Mesenchymal stem cell (in vitro differentiated cells and primary cell): ENCODE measurements around the gene DTWD2.

Experiments used
- DNase-seq: peaks from one replicate; pipeline ENCODE4 v3.0.0-alpha.2; 2013
- H2AFZ ChIP-seq: one replicate; pipeline ENCODE4 v1.6.1; 2013; ENCODE audit warnings: low read depth, mild to moderate bottlenecking, control low read depth, inconsistent platforms, low read length, moderate library complexity
- H2AK5ac ChIP-seq: 2 replicates; pipeline ENCODE4 v1.6.1; 2013; ENCODE audit warnings: low read length, moderate library complexity, mild to moderate bottlenecking, inconsistent platforms; ENCODE audit not compliant: severe bottlenecking
- H2BK120ac ChIP-seq: one replicate; pipeline ENCODE4 v1.6.1; 2013; ENCODE audit warnings: low read depth, mild to moderate bottlenecking, inconsistent platforms, low read length, moderate library complexity
- H2BK12ac ChIP-seq, 2 experiments: one replicate each; pipeline ENCODE4 v1.6.1; 2013; ENCODE audit warnings: inconsistent platforms in 2 of 2, low read length in 2 of 2, mild to moderate bottlenecking in 2 of 2, moderate library complexity in 2 of 2, control low read depth in 1 of 2
- H2BK15ac ChIP-seq: one replicate; pipeline ENCODE4 v1.6.1; 2013; ENCODE audit warnings: mild to moderate bottlenecking, low read depth, inconsistent platforms; ENCODE audit not compliant: poor library complexity, severe bottlenecking
- H2BK5ac ChIP-seq: 2 replicates; pipeline ENCODE4 v1.6.1; 2013; ENCODE audit warnings: low read depth, mild to moderate bottlenecking, low read length, control low read depth, inconsistent platforms; ENCODE audit not compliant: poor library complexity, severe bottlenecking
- H3K14ac ChIP-seq, 2 experiments: one replicate each; pipeline ENCODE4 v1.6.1; 2013; ENCODE audit warnings: inconsistent platforms in 2 of 2, low read length in 2 of 2, control low read depth in 1 of 2, mild to moderate bottlenecking in 1 of 2, moderate library complexity in 1 of 2
- H3K18ac ChIP-seq, 2 experiments: one replicate each; pipeline ENCODE4 v1.6.1; 2013; ENCODE audit warnings: inconsistent platforms in 2 of 2, low read length in 2 of 2, control low read depth in 1 of 2, low read depth in 1 of 2, mild to moderate bottlenecking in 1 of 2
- H3K23ac ChIP-seq, 2 experiments: one replicate each; pipeline ENCODE4 v1.6.1; 2013; ENCODE audit warnings: inconsistent platforms in 2 of 2, low read length in 2 of 2, mild to moderate bottlenecking in 2 of 2, moderate library complexity in 2 of 2, control low read depth in 1 of 2
- H3K27ac ChIP-seq: 2 replicates; pipeline ENCODE4 v1.5.1; 2013; ENCODE audit warnings: mild to moderate bottlenecking, moderate library complexity, low read length, control low read depth, inconsistent platforms; ENCODE audit not compliant: poor library complexity, severe bottlenecking
- H3K27me3 ChIP-seq, 2 experiments: 2 replicates each; pipeline versions ENCODE4 v1.6.1 to v1.7.0; 2013; ENCODE audit warnings: low read length in 2 of 2, mild to moderate bottlenecking in 2 of 2, moderate library complexity in 2 of 2, control low read depth in 1 of 2, inconsistent platforms in 1 of 2; ENCODE audit not compliant: control insufficient read depth in 1 of 2, insufficient read depth in 1 of 2
- H3K36me3 ChIP-seq, 2 experiments: 2 replicates each; pipeline versions ENCODE4 v1.6.1 to v1.7.0; 2013; ENCODE audit warnings: low read length in 2 of 2, control low read depth in 1 of 2, inconsistent platforms in 1 of 2, low read depth in 1 of 2, mild to moderate bottlenecking in 1 of 2; ENCODE audit not compliant: insufficient read depth in 2 of 2, control insufficient read depth in 1 of 2
- H3K4ac ChIP-seq, 2 experiments: one replicate each; pipeline ENCODE4 v1.6.1; 2013; ENCODE audit warnings: inconsistent platforms in 2 of 2, low read length in 2 of 2, mild to moderate bottlenecking in 2 of 2, moderate library complexity in 2 of 2, control low read depth in 1 of 2, low read depth in 1 of 2
- H3K4me1 ChIP-seq: 2 replicates; pipeline ENCODE4 v1.6.1; 2013; ENCODE audit warnings: low read depth, low read length, control low read depth; ENCODE audit not compliant: control insufficient read depth, insufficient read depth
- H3K4me2 ChIP-seq: 2 replicates; pipeline ENCODE4 v1.6.1; 2013; ENCODE audit warnings: low read length, mild to moderate bottlenecking, inconsistent platforms; ENCODE audit not compliant: poor library complexity, severe bottlenecking
- H3K4me3 ChIP-seq, 2 experiments: 2 replicates each; pipeline versions ENCODE4 v1.5.1 to v1.7.0; 2013; ENCODE audit warnings: low read length in 2 of 2, mild to moderate bottlenecking in 2 of 2, control low read depth in 1 of 2, low read depth in 1 of 2; ENCODE audit not compliant: insufficient read depth in 1 of 2
- H3K79me1 ChIP-seq: replicated peaks from 2 replicates; pipeline ENCODE4 v1.6.1; 2013; ENCODE audit warnings: mild to moderate bottlenecking, control low read depth, low read length, inconsistent platforms; ENCODE audit not compliant: poor library complexity, severe bottlenecking
- H3K9ac ChIP-seq: 2 replicates; pipeline ENCODE4 v1.7.0; 2013; ENCODE audit warnings: mild to moderate bottlenecking, low read length, moderate library complexity
- H3K9me3 ChIP-seq: 2 replicates; pipeline ENCODE4 v1.7.0; 2013; ENCODE audit warnings: mild to moderate bottlenecking, low read length; ENCODE audit not compliant: control insufficient read depth
- H4K8ac ChIP-seq: one replicate; pipeline ENCODE4 v1.6.1; 2013; ENCODE audit warnings: inconsistent platforms, mild to moderate bottlenecking, low read length, moderate library complexity
- H4K91ac ChIP-seq: one replicate; pipeline ENCODE4 v1.6.1; 2013; ENCODE audit warnings: mild to moderate bottlenecking, low read length, inconsistent platforms
- WGBS: methylation state at CpG from one replicate; pipeline ENCODE4 v1.1.7; 2013; ENCODE audit warnings: mixed read lengths; 5-methylcytosine and 5-hydroxymethylcytosine counted together

Gene DTWD2

DNA sequence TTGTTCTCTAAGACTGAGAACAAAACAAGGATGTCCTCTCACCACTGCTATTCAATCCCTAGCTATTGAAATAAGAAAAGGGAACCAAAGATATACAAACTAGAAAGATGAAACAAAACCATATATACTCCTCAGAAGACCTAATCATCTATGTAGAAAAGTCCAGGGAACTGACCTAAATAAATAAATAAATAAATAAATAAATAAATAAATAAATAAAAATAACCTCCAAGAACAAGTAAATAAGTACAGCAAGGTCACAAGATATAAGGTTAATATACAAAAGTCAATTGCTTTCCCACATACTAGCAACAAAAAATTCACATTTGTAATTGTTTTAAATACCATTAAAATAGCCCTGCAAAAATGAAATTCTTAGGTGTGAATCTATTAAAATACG lies 54.6 kb downstream of the DTWD2 start:
- no peak overlapping the region for H2BK5ac ChIP-seq
- no peaks in the 10 kb centered on the region for H3K4me1 ChIP-seq
- no peak for DNase-seq
- H4K8ac ChIP-seq = no peak overlapping the region
- H2AK5ac ChIP-seq = no peak overlapping the region
- H3K79me1 ChIP-seq = no peaks in the 10 kb centered on the region
- no peak overlapping the region for H4K91ac ChIP-seq
- H3K4me3 ChIP-seq = no peak overlapping the region
- no peaks in the 10 kb centered on the region for H3K27me3 ChIP-seq
- H3K27ac ChIP-seq = no peak overlapping the region
- H3K18ac ChIP-seq = no peak overlapping the region
- peaks cover 5% of the 10 kb centered on the region for H3K9me3 ChIP-seq
- no peak overlapping the region for H2BK15ac ChIP-seq
- H3K14ac ChIP-seq = no peak overlapping the region
- WGBS = no CpG with 5 or more reads among the region's 1 CpG
- H2BK12ac ChIP-seq = no peak overlapping the region
- H3K4ac ChIP-seq = no peak overlapping the region
- H2BK120ac ChIP-seq = no peak overlapping the region
- H3K23ac ChIP-seq = no peak overlapping the region
- no peak overlapping the region for H3K4me2 ChIP-seq
- H2AFZ ChIP-seq = no peak overlapping the region
- H3K9ac ChIP-seq = no peak overlapping the region
- peaks cover 0 to 5% of the 10 kb centered on the region in 2 experiments for H3K36me3 ChIP-seq

- no peak overlapping the region for H2AK5ac ChIP-seq
- H2BK120ac ChIP-seq = no peak overlapping the region
- no peak overlapping the region for H3K14ac ChIP-seq
- H3K4me2 ChIP-seq = no peak overlapping the region
- peaks cover 5% of the 10 kb centered on the region for H3K9me3 ChIP-seq
- DNase-seq = no peak
- no peaks in the 10 kb centered on the region for H3K79me1 ChIP-seq
- no peak overlapping the region for H4K91ac ChIP-seq
- H2AFZ ChIP-seq = no peak overlapping the region
- H2BK12ac ChIP-seq = no peak overlapping the region
- no peak overlapping the region for H3K9ac ChIP-seq
- no peak overlapping the region for H3K4me3 ChIP-seq
- H3K4ac ChIP-seq = no peak overlapping the region
- peaks cover 0 to 5% of the 10 kb centered on the region in 2 experiments for H3K36me3 ChIP-seq
- H3K4me1 ChIP-seq = no peaks in the 10 kb centered on the region
- H3K27ac ChIP-seq = no peak overlapping the region
- H4K8ac ChIP-seq = no peak overlapping the region
- H2BK15ac ChIP-seq = no peak overlapping the region
- no CpG with 5 or more reads among the region's 1 CpG for WGBS
- H3K27me3 ChIP-seq = no peaks in the 10 kb centered on the region
- H3K23ac ChIP-seq = no peak overlapping the region
- no peak overlapping the region for H3K18ac ChIP-seq
- no peak overlapping the region for H2BK5ac ChIP-seq
These were observed 56.8 kb downstream of the DTWD2 start for GRCh38 chr5:118931564-118931963.

DNA sequence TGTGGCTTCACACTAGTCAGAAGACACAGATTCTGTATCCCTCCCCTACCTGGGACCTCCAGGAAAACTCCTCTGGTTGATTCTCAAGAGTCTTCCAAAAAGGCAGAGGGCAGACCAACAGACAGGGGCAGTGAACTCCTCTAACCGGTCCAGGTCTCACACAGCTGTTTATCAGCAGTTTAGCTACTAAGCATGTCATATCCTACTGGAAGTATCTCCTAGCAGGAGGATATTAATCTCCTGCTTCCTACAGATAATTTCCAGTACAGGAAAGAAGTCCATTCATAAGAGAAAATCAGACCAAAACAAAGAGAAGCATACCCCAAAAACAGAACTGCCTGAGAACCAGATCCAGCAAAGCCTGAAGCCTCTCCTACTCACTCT lies 64.3 kb downstream of the DTWD2 start:
- Histone ChIP-seq H3K36me3 (no peaks in the 10 kb centered on the region), H3K4ac (no peak overlapping the region), H2AFZ (no peak overlapping the region), H3K18ac (no peak overlapping the region), H2BK5ac (no peak overlapping the region), H3K9me3 (no peaks in the 10 kb centered on the region), H2BK12ac (no peak overlapping the region), H4K91ac (no peak overlapping the region), H3K79me1 (no peaks in the 10 kb centered on the region), H3K9ac (no peak overlapping the region), H2BK15ac (no peak overlapping the region), H3K27me3 (no peaks in the 10 kb centered on the region), H4K8ac (no peak overlapping the region), H3K4me3 (no peak overlapping the region), H3K4me1 (no peaks in the 10 kb centered on the region), H2AK5ac (no peak overlapping the region), H3K27ac (no peak overlapping the region), H2BK120ac (no peak overlapping the region), H3K4me2 (no peak overlapping the region), H3K14ac (no peak overlapping the region), H3K23ac (no peak overlapping the region)
- DNase-seq = no peak
- 64% methylated on average over 1 of the region's 1 CpG for WGBS

GRCh38 chr5:118923295-118924005 lies 64.9 kb downstream of the DTWD2 start:
- Histone ChIP-seq H3K36me3 (no peaks in the 10 kb centered on the region), H3K27me3 (no peaks in the 10 kb centered on the region), H2AFZ (no peak overlapping the region), H2AK5ac (no peak overlapping the region), H2BK5ac (peak overlapping the region; percentile 25), H3K4me2 (no peak overlapping the region), H2BK15ac (no peak overlapping the region), H3K23ac (no peak overlapping the region), H2BK120ac (no peak overlapping the region), H4K91ac (no peak overlapping the region), H3K18ac (no peak overlapping the region), H3K27ac (no peak overlapping the region), H3K79me1 (no peaks in the 10 kb centered on the region), H3K4me1 (no peaks in the 10 kb centered on the region), H3K9me3 (no peaks in the 10 kb centered on the region), H3K4ac (no peak overlapping the region), H4K8ac (no peak overlapping the region), H3K14ac (no peak overlapping the region), H3K9ac (no peak overlapping the region), H2BK12ac (no peak overlapping the region), H3K4me3 (no peak overlapping the region)
- 92% methylated on average over 15 of the region's 15 CpGs for WGBS
- no peak for DNase-seq
